Measurements from ENCODE around the gene KLC1.
A peak's percentile ranks its signal among the peaks of the same experiment; 100 is the strongest.

Gene KLC1

GRCh38 chr14:103723748-103724081 is 94.7 kb downstream of the KLC1 start:
- no peak for DNase-seq

GRCh38 chr14:103724116-103724515 is 95.1 kb downstream of the KLC1 start:
- DNase-seq: peak in 1 of 2 donors; percentile 39

- DNase-seq: no peak
These were observed 96.1 kb downstream of the KLC1 start for GRCh38 chr14:103725001-103725682.

GRCh38 chr14:103725739-103726395 is 96.9 kb downstream of the KLC1 start:
- no peak for DNase-seq

- no peak for DNase-seq
These were observed 97.5 kb downstream of the KLC1 start for GRCh38 chr14:103726474-103726873.

- DNase-seq: no peak
These were observed 98.4 kb downstream of the KLC1 start for GRCh38 chr14:103727313-103727980.

- DNase-seq: no peak
These were observed 99.1 kb downstream of the KLC1 start for GRCh38 chr14:103728141-103728540.

GRCh38 chr14:103728721-103729120 is 99.7 kb downstream of the KLC1 start:
- DNase-seq: no peak

GRCh38 chr14:103729496-103730448 is 100.8 kb downstream of the KLC1 start:
- DNase-seq: no peak

GRCh38 chr14:103730490-103731035 is 101.6 kb downstream of the KLC1 start:
- DNase-seq: no peak

- no peak for DNase-seq
These were observed 102.5 kb downstream of the KLC1 start for GRCh38 chr14:103731481-103731880.

GRCh38 chr14:103731916-103732867 is 103.2 kb downstream of the KLC1 start:
- DNase-seq: no peak

- DNase-seq: no peak
These were observed 104.0 kb downstream of the KLC1 start for GRCh38 chr14:103732868-103733620.

GRCh38 chr14:103733651-103734050 is 104.6 kb downstream of the KLC1 start:
- DNase-seq: no peak

- DNase-seq: no peak
These were observed 105.3 kb downstream of the KLC1 start for GRCh38 chr14:103734081-103734888.

- no peak for DNase-seq
These were observed 106.0 kb downstream of the KLC1 start for GRCh38 chr14:103735022-103735421.

- DNase-seq: no peak
These were observed 106.4 kb downstream of the KLC1 start for GRCh38 chr14:103735439-103735814.

GRCh38 chr14:103735815-103736545 is 107.0 kb downstream of the KLC1 start:
- DNase-seq: no peak

Measured in hippocampal formation (tissue), 2 donors.